ENCODE measurements around the gene TAF7L. TPM values are rescaled to one million over a fixed set of nuclear protein-coding genes. Genes with fewer than 3 reads are reported as not detected.
"Not testable (repeated sequence)": the region's sequence is repeated elsewhere in the genome, so short reads cannot be mapped to it uniquely, and the experiment has no call there.

The TAF7L gene
- total and polyA plus RNA-seq, 2 of the 13 experiments (the other 11 are each of a cell fraction or from before 2014, with no cell fraction given): 0.05 TPM; not detected in 1

GRCh38 chrX:101337776-101338271 lies 46.7 kb upstream of the TAF7L start:
- no peak overlapping the region for H3K9ac ChIP-seq (ENCODE audit: insufficient read depth, low read depth, low read length)
- in situ Hi-C loops (cut with HindIII; ENCODE audit: extremely low pct_ligation_motif_present, low pct_unique_long_range_greater_than_20kb) (no loop called here), intact Hi-C loops (cut with micrococcal nuclease; ENCODE audit: unreplicated experiment) (no loop called here)
- 84% methylated on average over 4 of the region's 4 CpGs for WGBS (ENCODE audit: low lambda C conversion rate)
- no peaks in the 10 kb centered on the region for H3K4me1 ChIP-seq (ENCODE audit: insufficient read depth, low read length)
- ChIA-PET CTCF (ENCODE audit: low intra/inter-chr PET ratio, low total read pairs) (no interaction called here), POLR2A (no interaction called here)
- no peak for FAIRE-seq
- no peak for ATAC-seq
- H3K36me3 ChIP-seq (replicated peaks in 1 of 2; ENCODE audit: control insufficient read depth in 1 of 2, insufficient read depth in 2 of 2, low read length in 2 of 2): no peaks in the 10 kb centered on the region
- no peak for DNase-seq (ENCODE audit: low spot score)
- H3K79me2 ChIP-seq (ENCODE audit: insufficient read depth, low read length): no peaks in the 10 kb centered on the region
- no peak overlapping the region for H2AFZ ChIP-seq (ENCODE audit: low read length)
- no peak overlapping the region for H3K27ac ChIP-seq (ENCODE audit: extremely low read length, insufficient read depth, low read length)
- no peak overlapping the region for H3K4me3 ChIP-seq (replicated peaks in 1 of 3; ENCODE audit: insufficient read depth in 1 of 3, low read depth in 2 of 3, low read length in 3 of 3)
- BruUV-seq (replicated peaks): no TSS peak
- TF ChIP-seq ZNF263 (CRISPR knock-in tag; IDR thresholded peaks at IDR 0.05): no peak
- no peak for TF ChIP-seq HMG20B (CRISPR knock-in tag; conservative IDR thresholded peaks at IDR 0.05)
- peak; percentile 51 to 74; a peak in 3 of 4 replicates for TF ChIP-seq MAFK (conservative IDR thresholded peaks at IDR 0.05 in 1 of 2, IDR thresholded peaks at IDR 0.05 in 1 of 2; ENCODE audit: low read length in 2 of 2)
- TF ChIP-seq PBX2 (CRISPR knock-in tag; IDR thresholded peaks at IDR 0.05): no peak
- no peak for TF ChIP-seq RFX5 (IDR thresholded peaks at IDR 0.05; ENCODE audit: low read depth, low read length)
- TF ChIP-seq MAFF (IDR thresholded peaks at IDR 0.05; ENCODE audit: low read depth, low read length): peak; percentile 60; the same call in 1 of the 2 replicates
- TF ChIP-seq ZFYVE20 (CRISPR knock-in tag; IDR thresholded peaks at IDR 0.05; ENCODE audit: borderline replicate concordance, low read depth): no peak
- TF ChIP-seq HOXA7 (CRISPR knock-in tag; IDR thresholded peaks at IDR 0.05): no peak
- TF ChIP-seq ZNF75D (CRISPR knock-in tag; IDR thresholded peaks at IDR 0.05; ENCODE audit: borderline replicate concordance): no peak
- no peak for TF ChIP-seq SNAPC2 (CRISPR knock-in tag; IDR thresholded peaks at IDR 0.05)
- TF ChIP-seq ZNF367 (CRISPR knock-in tag; IDR thresholded peaks at IDR 0.05; ENCODE audit: borderline replicate concordance): no peak
- H3K27me3 ChIP-seq (ENCODE audit: control insufficient read depth in 1 of 2, insufficient read depth in 2 of 2, low read length in 2 of 2): no peaks in the 10 kb centered on the region
- no peaks in the 10 kb centered on the region for H3K9me3 ChIP-seq (ENCODE audit: low read length)
- H4K20me1 ChIP-seq (ENCODE audit: insufficient read depth, low read length): no peaks in the 10 kb centered on the region
- H3K4me2 ChIP-seq (ENCODE audit: low read depth, low read length): no peak overlapping the region

GRCh38 chrX:101334310-101334709 lies 43.2 kb upstream of the TAF7L start:
- H3K4me2 ChIP-seq (ENCODE audit: low read depth, low read length); CTCF ChIA-PET (ENCODE audit: low intra/inter-chr PET ratio, low total read pairs); FAIRE-seq; H3K27ac ChIP-seq (ENCODE audit: extremely low read length, insufficient read depth, low read length); H3K79me2 ChIP-seq (ENCODE audit: insufficient read depth, low read length); H4K20me1 ChIP-seq (ENCODE audit: insufficient read depth, low read length); H3K4me3 ChIP-seq (replicated peaks in 1 of 3; ENCODE audit: insufficient read depth in 1 of 3, low read depth in 2 of 3, low read length in 3 of 3); H3K4me1 ChIP-seq (ENCODE audit: insufficient read depth, low read length); H3K9me3 ChIP-seq (ENCODE audit: low read length); ATAC-seq; intact Hi-C loops (cut with micrococcal nuclease; ENCODE audit: unreplicated experiment); POLR2A ChIA-PET; in situ Hi-C loops (cut with HindIII; ENCODE audit: extremely low pct_ligation_motif_present, low pct_unique_long_range_greater_than_20kb); H3K9ac ChIP-seq (ENCODE audit: insufficient read depth, low read depth, low read length); H2AFZ ChIP-seq (ENCODE audit: low read length); DNase-seq (ENCODE audit: low spot score); BruUV-seq (replicated peaks); H3K27me3 ChIP-seq (ENCODE audit: control insufficient read depth in 1 of 2, insufficient read depth in 2 of 2, low read length in 2 of 2); H3K36me3 ChIP-seq (replicated peaks in 1 of 2; ENCODE audit: control insufficient read depth in 1 of 2, insufficient read depth in 2 of 2, low read length in 2 of 2): not testable (repeated sequence)
- 44% methylated on average over 7 of the region's 7 CpGs for WGBS (ENCODE audit: low lambda C conversion rate)

GRCh38 chrX:101326600-101326999 lies 35.5 kb upstream of the TAF7L start:
- H2AFZ ChIP-seq (ENCODE audit: low read length); CTCF ChIA-PET (ENCODE audit: low intra/inter-chr PET ratio, low total read pairs); H3K9ac ChIP-seq (ENCODE audit: insufficient read depth, low read depth, low read length); H3K9me3 ChIP-seq (ENCODE audit: low read length); H3K79me2 ChIP-seq (ENCODE audit: insufficient read depth, low read length); intact Hi-C loops (cut with micrococcal nuclease; ENCODE audit: unreplicated experiment); DNase-seq (ENCODE audit: low spot score); H3K4me3 ChIP-seq (replicated peaks in 1 of 3; ENCODE audit: insufficient read depth in 1 of 3, low read depth in 2 of 3, low read length in 3 of 3); H3K36me3 ChIP-seq (replicated peaks in 1 of 2; ENCODE audit: control insufficient read depth in 1 of 2, insufficient read depth in 2 of 2, low read length in 2 of 2); BruUV-seq (replicated peaks); H3K4me2 ChIP-seq (ENCODE audit: low read depth, low read length); H3K4me1 ChIP-seq (ENCODE audit: insufficient read depth, low read length); ATAC-seq; H4K20me1 ChIP-seq (ENCODE audit: insufficient read depth, low read length); in situ Hi-C loops (cut with HindIII; ENCODE audit: extremely low pct_ligation_motif_present, low pct_unique_long_range_greater_than_20kb); H3K27ac ChIP-seq (ENCODE audit: extremely low read length, insufficient read depth, low read length); FAIRE-seq; H3K27me3 ChIP-seq (ENCODE audit: control insufficient read depth in 1 of 2, insufficient read depth in 2 of 2, low read length in 2 of 2); POLR2A ChIA-PET: not testable (repeated sequence)
- WGBS (ENCODE audit: low lambda C conversion rate): no CpG with 5 or more reads among the region's 3 CpGs

Data from HepG2 (cell line).